ENCODE data around the gene GOLGB1.

GOLGB1 gene

GRCh38 chr3:121627211-121627610 lies 122.3 kb downstream of the GOLGB1 start:
- no peak for DNase-seq (ENCODE audit: low spot score)

GRCh38 chr3:121626495-121626894 lies 123.0 kb downstream of the GOLGB1 start:
- DNase-seq (ENCODE audit: low spot score), result no peak

GRCh38 chr3:121624147-121624899 lies 125.2 kb downstream of the GOLGB1 start:
- DNase-seq (ENCODE audit: low spot score), result no peak

GRCh38 chr3:121621491-121621890 lies 128.1 kb downstream of the GOLGB1 start:
- DNase-seq (ENCODE audit: low spot score), result no peak

GRCh38 chr3:121619691-121620090 lies 129.8 kb downstream of the GOLGB1 start:
- DNase-seq (ENCODE audit: low spot score), result no peak

Measured in SW480 (cell line).